GM21619 (cell line): Measurements from ENCODE around the gene SLC35E3.

Experiments
- ATAC-seq: cut with Tn5 transposase; IDR thresholded peaks from one replicate; pipeline ENCODE4 v1.9.1; 2021; ENCODE audit not compliant: unreplicated experiment

Gene SLC35E3

DNA sequence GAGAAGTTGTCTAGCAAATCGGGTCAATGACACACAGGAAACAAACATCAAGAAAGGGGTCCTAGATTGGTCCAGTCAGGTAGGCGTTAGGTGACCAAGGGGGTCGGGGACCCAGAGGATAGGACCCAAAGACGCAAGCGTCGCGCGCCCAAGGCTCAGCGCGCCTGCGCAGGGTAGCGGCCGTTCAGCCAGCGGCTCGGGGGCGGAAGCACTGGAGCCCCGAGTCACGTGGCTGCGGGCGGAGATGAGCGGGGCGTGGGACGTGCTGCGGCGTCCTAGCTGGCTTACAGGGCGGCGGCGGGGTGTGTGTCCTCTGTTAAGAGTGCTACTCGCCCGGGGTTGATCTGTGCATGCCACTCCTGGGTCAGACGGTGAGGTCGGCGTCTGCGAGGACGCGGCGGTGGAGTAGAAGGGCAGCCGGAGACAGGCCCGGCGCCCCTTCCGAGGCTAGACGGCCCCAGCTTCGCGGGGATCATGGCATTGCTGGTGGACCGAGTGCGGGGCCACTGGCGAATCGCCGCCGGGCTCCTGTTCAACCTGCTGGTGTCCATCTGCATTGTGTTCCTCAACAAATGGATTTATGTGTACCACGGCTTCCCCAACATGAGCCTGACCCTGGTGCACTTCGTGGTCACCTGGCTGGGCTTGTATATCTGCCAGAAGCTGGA is at the start of gene SLC35E3:
SLC35E3 (plus strand) TSS at position 273 of the 668 bp plus-strand sequence; CDS start at position 475, 202 bp downstream.
- ATAC-seq = peak; percentile 97

DNA sequence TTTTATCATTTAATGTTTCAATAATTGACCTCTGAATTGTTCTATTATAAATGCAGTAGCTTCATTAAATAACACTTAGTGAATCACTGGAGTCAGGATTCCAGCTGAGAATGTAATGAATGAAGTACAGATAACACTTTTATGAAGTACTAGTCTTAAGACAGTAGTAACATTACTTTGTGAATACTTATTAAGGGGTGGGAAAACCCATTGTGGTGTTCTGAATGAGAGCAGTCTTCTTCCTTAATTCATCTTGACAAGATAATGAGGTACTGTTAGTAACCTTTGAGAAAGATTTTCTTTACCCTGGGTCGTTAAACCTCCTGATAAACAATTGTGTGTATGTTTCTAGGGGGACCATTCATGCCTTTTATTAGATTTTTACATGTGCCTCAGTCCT is 46.5 kb upstream of the SLC35E3 start:
- ATAC-seq = no peak

DNA sequence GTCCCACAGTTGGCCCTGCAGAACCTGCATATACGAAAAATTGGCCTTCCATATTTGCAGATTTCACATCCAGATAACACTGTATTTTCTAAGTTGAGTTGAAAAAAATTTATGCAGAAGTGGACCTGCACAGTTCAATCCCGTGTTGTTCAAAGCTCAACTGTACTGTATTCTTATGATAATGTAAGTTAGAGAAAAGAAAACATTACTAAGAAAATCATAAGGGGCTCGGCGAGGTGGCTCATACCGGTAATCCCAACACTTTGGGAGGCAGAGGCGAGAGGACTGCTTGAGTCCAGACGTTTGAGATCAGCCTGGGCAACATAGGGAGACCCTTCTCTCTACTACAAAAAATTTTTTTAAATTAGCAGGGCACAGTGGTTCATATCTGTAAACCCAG is 18.2 kb upstream of the SLC35E3 start:
- no peak for ATAC-seq

DNA sequence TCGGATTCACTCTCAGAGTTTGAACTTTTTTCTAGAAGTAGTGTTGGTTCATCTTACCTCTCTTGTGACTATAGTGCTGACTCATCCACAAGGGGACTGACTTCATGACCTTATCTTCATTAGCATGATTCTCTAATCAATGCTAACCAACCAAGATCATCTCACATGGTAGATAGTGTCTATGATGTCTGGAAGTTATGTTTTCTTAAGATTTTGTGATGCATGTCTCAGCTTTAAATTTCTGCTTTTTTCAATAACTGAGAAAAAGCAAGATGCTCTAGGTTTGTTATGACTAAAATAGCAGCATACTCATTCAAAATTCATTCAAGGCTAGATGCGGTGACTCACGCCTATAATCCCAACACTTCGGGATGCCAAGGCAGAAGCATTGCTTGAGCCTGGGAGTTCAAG is 12.3 kb upstream of the SLC35E3 start:
- ATAC-seq = no peak

DNA sequence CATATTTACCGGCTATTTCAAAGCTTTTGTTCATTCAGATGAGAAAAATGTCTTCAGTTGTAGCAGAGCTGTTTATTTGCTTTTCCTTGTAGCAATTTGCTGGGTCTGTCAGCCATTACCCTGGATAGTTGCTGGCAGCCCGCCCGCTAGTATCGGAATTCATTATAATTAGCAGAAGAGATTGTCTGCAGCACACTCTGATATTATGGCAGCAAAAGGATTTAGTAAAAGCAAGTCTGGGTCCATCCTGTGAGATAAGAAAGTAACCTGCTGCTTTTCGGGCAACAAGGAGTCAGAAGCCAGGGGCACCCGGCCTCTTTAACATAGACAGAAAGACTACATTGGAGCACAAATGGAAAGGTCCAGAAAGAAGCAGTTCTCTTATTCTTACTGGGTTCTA is 6.1 kb upstream of the SLC35E3 start:
- ATAC-seq = no peak

DNA sequence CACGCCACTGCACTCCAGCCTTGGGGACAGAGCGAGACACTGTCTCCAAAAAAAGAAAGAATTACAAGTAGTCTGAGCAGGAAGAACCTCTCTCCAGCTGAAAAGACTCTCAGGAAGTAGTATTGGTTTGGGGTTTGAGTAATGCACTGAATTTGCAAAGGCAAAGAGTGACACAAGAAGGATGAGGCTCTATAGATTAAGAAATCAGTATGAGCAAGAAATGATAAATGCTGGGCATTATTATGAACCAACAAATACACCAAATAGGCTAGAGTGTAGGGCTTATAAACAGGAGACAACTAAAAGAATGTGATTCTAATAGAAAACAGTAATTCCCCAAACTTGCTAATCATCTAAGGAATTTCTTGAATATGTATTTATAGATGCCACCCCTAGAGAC is 2.6 kb upstream of the SLC35E3 start:
- ATAC-seq = no peak

DNA sequence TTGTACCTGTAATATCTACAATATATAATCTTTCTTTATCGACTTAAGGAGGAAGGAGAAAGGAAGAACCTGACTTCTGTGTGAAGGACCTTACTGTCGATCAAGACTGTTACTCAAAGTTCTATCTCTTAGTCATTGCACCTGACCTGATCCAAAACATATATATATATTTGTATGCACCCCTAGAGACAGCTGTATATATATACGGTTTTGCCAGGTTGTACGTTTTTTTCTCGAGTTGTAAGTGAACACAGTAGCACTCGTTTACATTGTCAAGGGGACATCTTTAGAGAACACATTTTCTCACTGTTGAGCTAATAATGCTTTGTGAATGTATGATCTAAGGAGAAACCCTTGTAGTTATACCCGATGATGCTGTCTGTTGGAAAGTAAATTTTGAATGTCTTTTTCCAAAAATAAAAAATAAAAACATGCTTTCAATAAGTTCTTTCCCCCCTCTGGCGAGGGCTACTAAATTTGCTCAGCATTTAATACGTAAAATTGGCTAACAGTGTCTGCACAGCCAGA is 536 bp upstream of the SLC35E3 start:
- ATAC-seq = peak; percentile 4

DNA sequence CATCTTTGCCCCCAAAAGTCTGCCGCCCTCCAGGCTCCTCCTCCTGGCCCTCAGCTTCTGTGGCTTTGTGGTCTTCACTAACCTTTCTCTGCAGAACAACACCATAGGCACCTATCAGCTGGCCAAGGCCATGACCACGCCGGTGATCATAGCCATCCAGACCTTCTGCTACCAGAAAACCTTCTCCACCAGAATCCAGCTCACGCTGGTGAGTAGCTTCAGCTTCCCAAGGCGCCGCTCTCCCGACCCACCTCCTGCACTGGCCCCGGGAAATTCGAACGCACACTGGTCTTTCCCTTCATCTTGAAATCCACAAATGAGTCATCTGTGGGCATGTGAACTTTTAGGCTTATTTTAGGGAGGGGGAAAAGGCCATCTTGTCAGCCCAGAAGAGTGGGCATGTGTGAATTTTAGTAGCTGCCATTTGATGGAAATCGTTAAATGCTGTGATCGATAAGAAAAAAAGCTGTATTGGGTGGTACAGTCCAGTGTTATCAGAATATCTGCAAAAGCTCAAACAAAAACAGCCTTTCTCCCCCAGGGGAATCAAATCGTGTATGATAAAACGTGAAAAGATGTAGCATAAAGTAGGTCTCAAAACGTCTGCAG is 700 bp downstream of the SLC35E3 start:
- peak; percentile 37 for ATAC-seq

DNA sequence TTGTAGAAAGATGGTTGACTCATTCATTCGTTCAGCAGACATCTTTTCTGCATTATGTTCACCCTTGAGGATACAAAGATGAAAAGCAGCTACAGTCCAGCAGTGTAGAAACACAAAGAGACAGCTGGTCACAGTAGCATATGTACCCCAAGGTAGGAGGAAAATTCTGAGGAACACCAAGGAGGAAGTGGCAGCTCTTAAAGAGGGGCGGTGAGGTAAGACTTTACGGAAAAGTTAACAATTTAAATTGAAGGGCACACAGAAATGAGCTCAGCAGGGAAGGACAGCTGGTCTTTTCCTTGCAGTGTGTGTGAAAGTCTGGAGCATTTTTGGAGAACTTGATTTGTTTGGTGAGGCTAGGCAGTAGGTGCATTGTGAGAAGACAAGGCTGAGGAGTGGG is 3.5 kb downstream of the SLC35E3 start:
- no peak for ATAC-seq

DNA sequence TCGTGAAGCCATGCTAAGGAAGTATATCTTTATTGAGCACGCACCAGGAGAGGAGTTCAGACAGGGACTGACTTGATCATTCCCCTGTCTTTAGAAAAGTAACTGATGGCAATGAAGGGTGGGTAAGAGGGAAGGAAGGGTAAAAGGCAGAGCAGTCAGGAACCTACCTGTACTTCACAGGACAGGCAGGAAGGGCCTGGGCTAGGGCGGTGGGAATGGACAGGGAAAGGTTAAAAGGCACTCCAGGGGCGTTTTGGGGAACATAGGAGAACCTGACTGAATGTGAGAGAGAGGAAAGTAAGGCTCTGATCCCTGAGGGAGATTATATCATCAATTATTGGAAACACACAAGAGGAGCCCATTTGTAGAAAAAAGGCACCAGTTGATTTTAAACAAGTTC is 3.9 kb downstream of the SLC35E3 start:
- no peak for ATAC-seq

DNA sequence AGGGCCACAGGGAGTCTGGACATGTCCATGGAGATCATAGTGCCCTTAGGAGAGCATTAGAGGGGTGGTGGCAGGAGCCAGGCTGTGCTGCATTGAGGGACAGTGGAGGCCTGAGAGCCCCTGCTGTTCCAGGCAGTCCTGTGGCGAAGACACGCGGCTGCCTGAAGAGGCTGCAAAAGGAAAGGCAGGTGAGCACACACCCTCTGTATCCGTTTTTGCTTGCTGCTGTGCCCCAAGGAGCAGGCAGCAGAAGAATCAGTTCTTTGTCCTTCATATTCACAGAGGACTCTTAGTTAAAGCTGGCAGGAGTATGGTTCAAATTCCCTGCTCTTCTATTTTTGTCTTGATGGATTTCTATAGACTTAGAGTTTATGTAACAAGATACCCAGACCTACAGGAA is 4.5 kb downstream of the SLC35E3 start:
- no peak for ATAC-seq

DNA sequence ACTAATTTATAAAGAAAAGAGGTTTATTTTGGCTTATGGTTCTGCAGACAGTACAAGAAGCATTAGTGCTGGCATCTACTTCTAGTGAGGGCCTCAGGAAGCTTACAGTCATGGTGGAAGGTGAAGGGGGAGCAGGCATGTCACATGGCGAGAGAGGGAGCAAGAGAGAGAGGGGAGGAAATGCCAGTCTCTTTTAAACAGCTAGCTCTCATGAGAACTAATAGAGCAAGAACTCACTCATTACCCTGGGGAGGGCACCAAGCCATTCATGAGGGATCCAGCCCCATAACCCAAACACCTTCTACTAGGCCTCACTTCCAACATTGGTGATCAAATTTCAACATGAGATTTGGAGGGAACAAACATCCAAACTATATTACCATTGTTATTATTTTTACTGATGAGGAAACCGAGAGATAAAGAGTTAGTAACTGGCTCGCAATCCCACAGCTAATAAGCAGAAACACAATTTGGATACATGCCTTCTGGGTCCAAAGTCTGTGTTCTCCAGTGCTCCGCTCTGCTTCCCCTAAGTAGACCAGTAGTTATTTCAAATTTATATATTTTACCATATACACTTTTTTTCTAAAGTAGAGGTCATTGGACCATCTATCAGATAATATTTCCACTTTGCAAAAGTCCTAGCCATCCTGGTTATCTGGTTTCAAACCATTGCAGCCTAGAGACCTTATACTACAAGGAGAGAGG is 9.7 kb downstream of the SLC35E3 start:
- no peak for ATAC-seq

DNA sequence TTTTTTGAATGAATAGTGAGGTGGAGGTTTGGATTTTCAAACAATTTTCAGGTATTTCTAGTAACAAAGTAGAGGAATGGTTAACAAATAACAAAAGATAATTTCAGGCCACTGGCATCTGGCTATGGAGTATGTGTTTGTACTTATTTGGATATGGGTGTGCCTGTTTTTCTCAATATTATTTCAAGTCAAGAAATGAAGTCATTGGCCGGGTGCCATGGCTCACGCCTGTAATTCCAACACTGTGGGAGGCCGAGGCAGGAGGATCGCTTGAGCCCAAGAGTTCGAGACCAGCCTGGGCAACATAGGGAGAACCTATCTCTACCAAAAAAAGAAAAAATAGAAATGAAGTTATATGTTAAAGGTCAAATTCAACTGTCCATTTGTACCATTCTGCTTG is 13.9 kb downstream of the SLC35E3 start:
- no peak for ATAC-seq

DNA sequence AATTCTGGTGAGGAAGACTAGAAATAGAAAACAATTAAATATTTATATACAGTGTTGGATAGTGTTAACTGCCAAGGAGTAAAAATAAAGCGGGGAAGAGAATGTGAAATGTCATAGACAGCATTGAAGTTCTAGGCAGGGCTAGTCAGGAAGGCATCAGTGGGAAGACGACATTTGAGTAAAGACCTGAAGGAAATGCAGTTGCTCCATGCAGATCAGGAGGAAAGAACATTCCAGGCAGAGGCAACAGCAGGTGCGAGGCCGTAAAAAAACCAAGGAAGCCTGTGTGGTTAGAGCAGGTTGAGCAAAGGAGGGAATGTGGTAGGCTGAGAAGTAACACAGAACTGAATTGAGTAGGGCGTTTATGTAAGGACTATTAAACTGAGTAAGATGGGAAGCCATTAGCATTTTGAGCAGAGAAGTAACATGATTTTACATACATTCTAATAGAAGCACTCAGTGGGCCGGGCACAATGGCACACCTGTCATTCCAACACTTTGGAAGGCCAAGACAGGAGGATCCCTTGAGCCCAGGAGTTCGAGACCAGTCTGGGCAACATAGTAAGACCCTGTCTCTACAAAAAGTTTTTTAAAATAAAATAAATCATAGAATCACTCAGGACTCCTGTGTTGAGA is 14.9 kb downstream of the SLC35E3 start:
- ATAC-seq = no peak

DNA sequence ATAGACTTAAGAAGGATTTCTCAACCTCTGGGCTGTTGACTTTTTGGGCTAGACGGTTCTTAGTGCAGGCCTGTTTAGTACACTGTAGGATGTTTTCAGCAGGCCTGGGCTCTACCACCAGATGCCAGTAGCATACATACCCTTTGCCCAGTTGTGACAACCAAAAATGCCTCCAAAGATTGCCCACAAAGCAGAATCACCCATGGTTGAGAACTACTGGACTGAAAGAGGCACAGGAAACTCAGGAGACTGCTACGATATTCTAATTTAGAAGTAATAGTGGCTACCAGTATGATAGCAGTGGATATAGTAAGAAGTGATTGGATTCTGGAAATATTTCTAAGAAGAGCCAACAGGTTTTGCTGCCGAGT is 15.5 kb downstream of the SLC35E3 start:
- ATAC-seq = no peak

DNA sequence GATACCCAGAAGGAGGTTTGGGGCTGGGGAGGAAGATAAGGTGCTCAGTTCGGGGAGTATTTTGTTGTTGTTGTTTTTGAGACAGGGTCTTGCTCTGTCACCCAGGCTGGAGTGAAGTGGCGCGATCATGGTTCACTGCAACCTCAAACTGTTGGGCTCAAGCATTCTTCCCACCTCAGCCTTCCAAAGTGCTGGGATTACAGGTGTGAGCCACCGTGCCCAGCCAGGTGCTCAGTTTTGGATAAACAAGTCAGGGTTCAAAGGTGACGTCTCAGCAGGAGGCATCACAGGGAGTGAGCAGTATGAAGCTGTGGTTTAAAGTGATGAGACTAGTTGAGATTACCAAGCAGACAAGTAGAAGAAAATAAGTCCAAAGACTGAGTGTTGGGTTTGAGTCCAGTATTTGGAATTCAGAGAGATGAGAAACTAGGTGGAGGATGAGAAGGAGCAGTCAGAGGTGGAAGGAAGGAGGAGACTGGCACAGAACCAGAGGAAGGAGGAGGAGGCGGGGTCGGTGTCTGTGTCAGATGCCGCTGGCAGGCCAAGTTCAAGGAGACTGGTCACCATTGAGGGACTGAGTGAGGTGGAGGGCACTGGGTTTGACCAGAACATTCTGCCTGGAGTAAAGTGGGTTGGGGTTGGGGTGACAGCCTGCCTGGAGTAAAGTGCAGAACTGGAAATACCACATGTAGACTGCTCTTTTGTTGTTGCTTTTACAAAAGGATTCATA is 16.1 kb downstream of the SLC35E3 start:
- no peak for ATAC-seq

DNA sequence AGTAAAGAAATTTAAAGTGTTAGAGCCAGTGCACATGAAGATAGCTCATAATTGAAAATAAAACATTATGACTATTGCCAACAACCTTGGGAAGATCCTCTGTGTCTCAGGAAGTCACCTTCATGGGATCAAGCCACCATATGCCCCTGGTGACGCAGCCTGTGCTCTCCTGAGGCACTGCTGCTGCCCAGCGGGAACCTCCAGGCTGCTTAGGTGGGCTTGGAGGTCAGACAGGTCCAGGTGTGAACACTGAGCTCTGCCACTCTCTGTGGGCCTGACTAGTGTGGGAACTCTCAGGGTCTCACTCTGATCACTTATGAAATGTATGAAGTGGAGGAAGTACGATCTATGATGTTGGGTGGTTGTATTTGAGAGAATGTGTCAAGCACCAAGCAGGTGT is 16.7 kb downstream of the SLC35E3 start:
- ATAC-seq = no peak

DNA sequence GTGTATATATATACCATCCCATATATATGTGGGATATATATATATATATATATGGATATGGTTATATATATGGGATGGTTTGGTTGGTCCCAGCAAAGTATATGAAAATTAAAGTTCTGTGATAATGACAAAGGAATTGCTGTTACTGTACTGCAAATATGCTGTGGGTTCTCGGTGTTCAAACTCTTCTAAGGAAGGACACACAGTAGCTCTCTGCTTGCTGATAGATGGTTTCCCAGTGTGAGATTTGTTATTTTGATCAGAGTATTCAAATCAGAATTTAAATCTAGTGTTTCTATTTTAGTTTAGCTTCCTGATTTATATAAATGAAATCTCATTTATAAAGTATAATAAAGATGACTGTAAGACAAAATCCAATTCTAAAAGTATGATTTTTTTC is 19.7 kb downstream of the SLC35E3 start:
- no peak for ATAC-seq

DNA sequence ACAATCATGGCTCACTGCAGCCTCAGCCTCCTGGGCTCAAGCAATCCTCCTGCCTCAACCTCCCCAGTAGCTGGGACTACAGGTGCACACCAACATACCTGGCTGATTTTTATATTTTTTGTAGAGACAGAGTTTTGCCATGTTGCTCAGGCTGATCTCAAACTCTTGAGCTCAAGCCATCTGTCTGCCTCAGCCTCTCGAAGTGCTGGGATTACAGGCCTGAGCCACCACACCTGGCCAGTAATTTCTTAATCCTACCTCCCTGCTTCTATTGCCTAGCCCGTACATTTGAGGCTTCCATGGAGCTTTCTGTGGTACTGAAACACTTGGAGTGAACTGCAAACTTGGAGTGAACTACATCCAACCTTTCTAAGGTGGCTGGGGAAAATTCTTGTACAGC is 20.7 kb downstream of the SLC35E3 start:
- ATAC-seq = no peak

DNA sequence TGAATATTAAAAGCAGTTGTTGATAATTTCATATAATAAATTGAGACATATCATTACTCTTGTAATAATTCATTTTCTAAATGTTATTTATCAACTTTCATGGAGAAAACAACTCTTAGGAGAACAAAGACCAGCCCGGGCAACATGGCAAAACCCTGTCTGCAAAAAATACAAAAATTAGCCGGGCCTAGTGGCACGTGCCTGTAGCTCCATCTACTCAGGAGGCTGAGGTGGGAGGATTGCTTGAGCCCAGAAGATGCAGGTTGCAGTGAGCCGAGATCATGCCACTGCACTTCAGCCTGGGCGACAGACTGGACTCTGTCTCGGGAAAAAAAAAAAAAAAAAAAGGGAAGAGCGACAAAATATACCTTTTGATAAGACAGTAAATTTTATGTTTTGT is 21.2 kb downstream of the SLC35E3 start:
- no peak for ATAC-seq

DNA sequence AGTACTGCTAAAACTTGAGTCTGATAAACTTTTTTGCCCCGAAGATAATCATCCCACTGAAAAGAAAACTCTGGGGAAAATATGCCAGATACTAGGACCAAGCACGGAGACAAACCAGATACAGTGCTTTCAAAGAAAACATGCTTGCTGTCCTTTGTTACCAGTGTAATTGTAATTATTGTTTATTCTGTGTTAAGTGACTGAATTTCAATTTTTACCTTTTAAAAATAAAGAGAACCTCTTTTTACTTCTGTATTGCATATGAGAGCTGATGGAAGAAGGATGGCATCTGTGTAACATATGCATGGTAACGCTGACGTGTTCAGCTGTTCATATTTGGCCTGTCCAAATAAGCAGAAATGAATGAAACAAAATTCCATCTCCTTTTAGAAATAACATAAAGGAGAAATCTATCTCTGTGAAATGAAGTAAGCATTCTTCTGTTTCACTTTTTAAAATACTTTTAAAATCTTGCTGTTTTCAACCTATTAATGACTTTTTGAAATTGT is 22.5 kb downstream of the SLC35E3 start:
- no peak for ATAC-seq
